BLaER1 (cell line): ENCODE results near the gene PRH2.

Experiments used
- H3K27ac ChIP-seq: shearing (Covaris generic); formaldehyde crosslinking; 2 replicates; pipeline ENCODE4 v1.8.1; 2022
- H3K27me3 ChIP-seq: shearing (Covaris generic); formaldehyde crosslinking; 2 replicates; pipeline ENCODE4 v1.8.1; 2022
- H3K36me3 ChIP-seq: shearing (Covaris generic); formaldehyde crosslinking; 2 replicates; pipeline ENCODE4 v1.8.1; 2022
- H3K4me1 ChIP-seq: shearing (Covaris generic); formaldehyde crosslinking; 2 replicates; pipeline ENCODE4 v1.8.1; 2022
- H3K4me2 ChIP-seq: shearing (Covaris generic); formaldehyde crosslinking; 2 replicates; pipeline ENCODE4 v1.8.1; 2022
- H3K4me3 ChIP-seq: shearing (Covaris generic); formaldehyde crosslinking; 2 replicates; pipeline ENCODE4 v1.8.1; 2022
- H3K9ac ChIP-seq: shearing (Covaris generic); formaldehyde crosslinking; 2 replicates; pipeline ENCODE4 v1.8.1; 2022
- H3K9me3 ChIP-seq: shearing (Covaris generic); formaldehyde crosslinking; 2 replicates; pipeline ENCODE4 v1.8.1; 2022
- H4K20me1 ChIP-seq: shearing (Covaris generic); formaldehyde crosslinking; 2 replicates; pipeline ENCODE4 v1.8.1; 2022
- Cebpa-rat ChIP-seq: shearing (Covaris generic); IDR thresholded peaks from 2 replicates; pipeline ENCODE4 v1.8.1; 2022

PRH2 gene

GRCh38 chr12:10957741-10958140, 28.7 kb downstream of the PRH2 start:
- TF ChIP-seq Cebpa-rat = no peak
- H3K36me3 ChIP-seq = peaks cover 8% of the 10 kb centered on the region; the same call in 1 of the 2 replicates
- no peaks in the 10 kb centered on the region for H4K20me1 ChIP-seq

DNA sequence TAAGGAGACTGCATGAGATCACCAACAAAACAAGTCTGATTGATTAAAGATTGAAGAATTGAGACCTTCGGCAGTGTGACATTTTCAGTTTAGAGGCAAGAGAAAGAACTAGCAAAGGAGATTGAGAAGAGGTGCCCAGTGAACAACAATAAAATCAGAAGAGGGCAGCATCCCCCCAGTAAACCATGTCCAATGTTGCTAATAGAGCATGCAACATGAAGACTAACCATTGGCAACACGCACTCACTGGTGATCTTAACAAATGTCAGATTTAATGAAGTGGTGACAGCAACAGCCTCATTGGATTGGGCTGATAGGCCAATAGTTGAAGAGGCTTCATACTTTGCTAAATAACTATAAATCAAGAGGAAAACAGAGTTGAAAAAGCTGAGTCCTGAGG, 30.8 kb downstream of the PRH2 start:
- Histone ChIP-seq H3K27ac (no peak overlapping the region), H3K4me2 (no peak overlapping the region), H3K9me3 (peaks cover 18% of the 10 kb centered on the region), H3K9ac (no peak overlapping the region), H4K20me1 (no peaks in the 10 kb centered on the region), H3K4me3 (no peak overlapping the region), H3K36me3 (peaks cover 8% of the 10 kb centered on the region; the same call in 1 of the 2 replicates), H3K4me1 (no peaks in the 10 kb centered on the region), H3K27me3 (no peaks in the 10 kb centered on the region)
- no peak for TF ChIP-seq Cebpa-rat

More at GRCh38 chr12:10957741-10958140, 28.7 kb downstream of the PRH2 start:
- Histone ChIP-seq H3K9me3 (peaks cover 26% of the 10 kb centered on the region), H3K4me3 (no peak overlapping the region), H3K4me2 (no peak overlapping the region), H3K27me3 (no peaks in the 10 kb centered on the region), H3K4me1 (no peaks in the 10 kb centered on the region), H3K27ac (no peak overlapping the region), H3K9ac (no peak overlapping the region)

- Histone ChIP-seq H3K4me1 (no peaks in the 10 kb centered on the region), H3K9me3 (peaks cover 14% of the 10 kb centered on the region), H3K4me3 (no peak overlapping the region), H3K27ac (no peak overlapping the region), H3K4me2 (no peak overlapping the region), H3K36me3 (peaks cover 8% of the 10 kb centered on the region; the same call in 1 of the 2 replicates), H4K20me1 (no peaks in the 10 kb centered on the region), H3K27me3 (no peaks in the 10 kb centered on the region), H3K9ac (no peak overlapping the region)
- TF ChIP-seq Cebpa-rat = no peak
Observed at GRCh38 chr12:10960211-10960610, 31.2 kb downstream of the PRH2 start.

DNA sequence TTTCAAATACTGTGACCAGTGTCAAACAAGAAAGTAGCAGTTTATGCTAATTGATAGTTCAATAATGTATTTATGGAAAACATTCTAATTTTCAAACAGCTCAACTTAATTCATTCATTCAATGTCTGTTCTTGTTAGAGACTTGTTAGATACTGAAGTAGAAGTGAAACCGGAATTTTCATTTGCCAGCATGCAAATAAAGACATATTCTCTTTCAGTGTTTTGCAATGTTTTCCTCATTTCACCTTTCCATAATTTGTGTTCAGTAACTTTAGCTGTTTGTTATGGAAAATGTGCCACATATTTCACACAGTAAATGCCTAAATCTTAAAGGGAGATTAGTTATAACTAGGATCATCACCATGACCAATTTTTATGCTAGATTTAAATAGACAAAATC, 36.4 kb downstream of the PRH2 start:
- no peak overlapping the region for H3K4me3 ChIP-seq
- H3K9ac ChIP-seq = no peak overlapping the region
- H3K4me2 ChIP-seq = no peak overlapping the region
- peaks cover 8% of the 10 kb centered on the region; the same call in 1 of the 2 replicates for H3K36me3 ChIP-seq
- H3K27ac ChIP-seq = no peak overlapping the region
- H3K9me3 ChIP-seq = no peaks in the 10 kb centered on the region
- H3K27me3 ChIP-seq = no peaks in the 10 kb centered on the region
- no peaks in the 10 kb centered on the region for H3K4me1 ChIP-seq
- no peaks in the 10 kb centered on the region for H4K20me1 ChIP-seq
- no peak for TF ChIP-seq Cebpa-rat

- no peak overlapping the region for H3K4me2 ChIP-seq
- no peak for TF ChIP-seq Cebpa-rat
- no peaks in the 10 kb centered on the region for H3K27me3 ChIP-seq
- H4K20me1 ChIP-seq = no peaks in the 10 kb centered on the region
- H3K9me3 ChIP-seq = no peaks in the 10 kb centered on the region
- no peak overlapping the region for H3K27ac ChIP-seq
- H3K9ac ChIP-seq = no peak overlapping the region
- H3K4me3 ChIP-seq = no peak overlapping the region
- peaks cover 4% of the 10 kb centered on the region; the same call in 1 of the 2 replicates for H3K36me3 ChIP-seq
- H3K4me1 ChIP-seq = no peaks in the 10 kb centered on the region
Observed at GRCh38 chr12:10966314-10966713, 37.3 kb downstream of the PRH2 start.

- no peak overlapping the region for H3K4me3 ChIP-seq
- no peaks in the 10 kb centered on the region for H4K20me1 ChIP-seq
- H3K27me3 ChIP-seq = no peaks in the 10 kb centered on the region
- no peak for TF ChIP-seq Cebpa-rat
- no peak overlapping the region for H3K27ac ChIP-seq
- H3K9ac ChIP-seq = no peak overlapping the region
- H3K4me1 ChIP-seq = no peaks in the 10 kb centered on the region
- H3K36me3 ChIP-seq = no peaks in the 10 kb centered on the region
- H3K4me2 ChIP-seq = no peak overlapping the region
- H3K9me3 ChIP-seq = no peaks in the 10 kb centered on the region
Observed at GRCh38 chr12:10967409-10967808, 38.4 kb downstream of the PRH2 start.

- Histone ChIP-seq H3K36me3 (no peaks in the 10 kb centered on the region), H3K9me3 (no peaks in the 10 kb centered on the region), H4K20me1 (no peaks in the 10 kb centered on the region), H3K4me1 (no peaks in the 10 kb centered on the region), H3K27me3 (no peaks in the 10 kb centered on the region), H3K27ac (no peak overlapping the region), H3K9ac (no peak overlapping the region), H3K4me2 (no peak overlapping the region), H3K4me3 (no peak overlapping the region)
- no peak for TF ChIP-seq Cebpa-rat
Observed at GRCh38 chr12:10968765-10969456, 39.9 kb downstream of the PRH2 start.

DNA sequence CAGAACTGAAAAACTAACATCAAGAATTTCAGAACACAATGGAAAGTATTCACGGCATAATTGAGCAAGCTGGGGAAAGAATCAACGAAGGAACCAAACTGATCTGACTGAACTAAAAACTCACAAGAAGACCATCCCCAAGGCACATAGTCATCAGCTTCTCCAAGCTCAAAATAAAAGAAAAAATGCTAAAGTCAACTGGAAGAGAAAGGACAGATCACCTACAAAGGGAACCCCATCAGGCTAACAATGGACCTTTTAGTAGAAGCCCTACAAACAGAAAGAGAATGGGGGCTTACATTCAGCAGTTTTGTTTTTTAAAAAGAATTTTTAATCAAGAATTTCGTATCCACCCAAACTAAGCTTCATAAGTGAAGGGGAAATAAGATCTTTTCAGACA, 45.9 kb downstream of the PRH2 start:
- H3K27ac ChIP-seq = no peak overlapping the region
- no peak for TF ChIP-seq Cebpa-rat
- 0 out of 2 replicates have a peak, but pooled peaks cover 13% of the 10 kb centered on the region for H4K20me1 ChIP-seq
- H3K9ac ChIP-seq = no peak overlapping the region
- H3K9me3 ChIP-seq = no peaks in the 10 kb centered on the region
- H3K36me3 ChIP-seq = no peaks in the 10 kb centered on the region
- no peak overlapping the region for H3K4me3 ChIP-seq
- H3K4me1 ChIP-seq = no peaks in the 10 kb centered on the region
- no peak overlapping the region for H3K4me2 ChIP-seq
- H3K27me3 ChIP-seq = no peaks in the 10 kb centered on the region

GRCh38 chr12:10982244-10982643, 53.2 kb downstream of the PRH2 start:
- H4K20me1 ChIP-seq = peaks cover 22% of the 10 kb centered on the region; the same call in 1 of the 2 replicates
- no peaks in the 10 kb centered on the region for H3K27me3 ChIP-seq
- H3K9ac ChIP-seq = no peak overlapping the region
- H3K4me2 ChIP-seq = peak overlapping the region; percentile 47
- H3K4me3 ChIP-seq = no peak overlapping the region
- H3K27ac ChIP-seq = no peak overlapping the region
- TF ChIP-seq Cebpa-rat = no peak
- H3K9me3 ChIP-seq = no peaks in the 10 kb centered on the region
- peaks cover 18% of the 10 kb centered on the region for H3K4me1 ChIP-seq
- H3K36me3 ChIP-seq = no peaks in the 10 kb centered on the region
